Uterus (tissue), 2 donors: Measurements from ENCODE around the gene ZC3HAV1.

Experiments used
- CTCF ChIP-seq, 4 experiments: fragments of 200-600 bp in 2 of 4; fragments of 450-650 bp in 2 of 4; sonication (generic) in 2 of 4; IDR thresholded peaks; one replicate each; pipeline ENCODE4 v1.5.1; 2016 to 2019; ENCODE audit warnings: antibody characterized with exemption in 4 of 4, mild to moderate bottlenecking in 2 of 4, moderate library complexity in 1 of 4
- POLR2A ChIP-seq, 2 donors: fragments of 450-650 bp; IDR thresholded peaks; one replicate each; pipeline ENCODE4 v1.6.1; 2016; ENCODE audit warnings: antibody characterized with exemption in 2 of 2, mild to moderate bottlenecking in 1 of 2, moderate library complexity in 1 of 2

- no peak for TF ChIP-seq CTCF (IDR thresholded peaks at IDR 0.05)
- TF ChIP-seq POLR2A (IDR thresholded peaks at IDR 0.05) = no peak
Observed at GRCh38 chr7:139068544-139069399, 40.7 kb downstream of the ZC3HAV1 start.
